ENCODE results near the gene TMEM132E.

DNA sequence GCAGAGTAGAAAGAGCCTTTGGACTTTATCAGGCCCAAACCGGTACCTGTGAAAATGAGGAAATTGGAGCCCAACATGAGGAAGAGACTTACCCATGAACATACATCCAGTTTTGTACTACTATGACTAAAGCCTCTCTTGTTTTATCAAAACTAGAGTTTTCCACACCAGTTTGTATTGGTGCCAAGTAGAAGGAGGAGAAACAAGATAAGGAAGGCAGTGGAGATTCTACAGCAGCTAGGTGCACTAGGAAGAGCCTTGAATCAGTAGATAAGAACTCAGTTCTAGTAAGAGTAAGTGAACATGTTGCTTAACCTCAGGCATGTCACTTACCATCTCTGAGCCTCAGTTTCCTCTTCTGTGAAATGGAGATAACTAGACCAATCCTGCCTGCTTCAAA, 13.7 kb upstream of the TMEM132E start:
- TF ChIP-seq, protein P1, sequence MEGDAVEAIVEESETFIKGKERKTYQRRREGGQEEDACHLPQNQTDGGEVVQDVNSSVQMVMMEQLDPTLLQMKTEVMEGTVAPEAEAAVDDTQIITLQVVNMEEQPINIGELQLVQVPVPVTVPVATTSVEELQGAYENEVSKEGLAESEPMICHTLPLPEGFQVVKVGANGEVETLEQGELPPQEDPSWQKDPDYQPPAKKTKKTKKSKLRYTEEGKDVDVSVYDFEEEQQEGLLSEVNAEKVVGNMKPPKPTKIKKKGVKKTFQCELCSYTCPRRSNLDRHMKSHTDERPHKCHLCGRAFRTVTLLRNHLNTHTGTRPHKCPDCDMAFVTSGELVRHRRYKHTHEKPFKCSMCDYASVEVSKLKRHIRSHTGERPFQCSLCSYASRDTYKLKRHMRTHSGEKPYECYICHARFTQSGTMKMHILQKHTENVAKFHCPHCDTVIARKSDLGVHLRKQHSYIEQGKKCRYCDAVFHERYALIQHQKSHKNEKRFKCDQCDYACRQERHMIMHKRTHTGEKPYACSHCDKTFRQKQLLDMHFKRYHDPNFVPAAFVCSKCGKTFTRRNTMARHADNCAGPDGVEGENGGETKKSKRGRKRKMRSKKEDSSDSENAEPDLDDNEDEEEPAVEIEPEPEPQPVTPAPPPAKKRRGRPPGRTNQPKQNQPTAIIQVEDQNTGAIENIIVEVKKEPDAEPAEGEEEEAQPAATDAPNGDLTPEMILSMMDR (conservative IDR thresholded peaks at IDR 0.05; ENCODE audit: low read depth, low read length), result no peak
- no peak for TF ChIP-seq EZH2 (IDR thresholded peaks at IDR 0.05; ENCODE audit: borderline replicate concordance, low read depth, low read length, poor library complexity, severe bottlenecking)
